ENCODE data around the gene ECHDC1.

GRCh38 chr6:127299522-127300240 is 43.7 kb downstream of the ECHDC1 start:
- no peak for TF ChIP-seq PATZ1 (CRISPR knock-in tag; IDR thresholded peaks at IDR 0.05; ENCODE audit: borderline replicate concordance)
- no peak for TF ChIP-seq POU6F1 (CRISPR knock-in tag; IDR thresholded peaks at IDR 0.05; ENCODE audit: borderline replicate concordance, low read depth)
- TF ChIP-seq CREB5 (CRISPR knock-in tag; IDR thresholded peaks at IDR 0.05; ENCODE audit: low read depth) = no peak
- TF ChIP-seq SNAI2 (CRISPR knock-in tag; IDR thresholded peaks at IDR 0.05) = no peak
- no peak for TF ChIP-seq RARB (CRISPR knock-in tag; IDR thresholded peaks at IDR 0.05)
- no peak for TF ChIP-seq TOX (CRISPR knock-in tag; IDR thresholded peaks at IDR 0.05; ENCODE audit: borderline replicate concordance)
- no peak for TF ChIP-seq CSDC2 (CRISPR knock-in tag; IDR thresholded peaks at IDR 0.05)
- TF ChIP-seq BACH2 (CRISPR knock-in tag; IDR thresholded peaks at IDR 0.05; ENCODE audit: borderline replicate concordance) = no peak
- no peak for TF ChIP-seq ZC3H10 (CRISPR knock-in tag; IDR thresholded peaks at IDR 0.05)
- TF ChIP-seq ESRRG (CRISPR knock-in tag; IDR thresholded peaks at IDR 0.05) = no peak
- TF ChIP-seq TSHZ2 (CRISPR knock-in tag; IDR thresholded peaks at IDR 0.05) = no peak
- TF ChIP-seq TCF4 (CRISPR knock-in tag; IDR thresholded peaks at IDR 0.05; ENCODE audit: borderline replicate concordance) = no peak

Measured in SK-N-SH treated with all-trans-retinoic acid at 6 μM for 48 hours (cell line).